Measurements from ENCODE around the gene TPMT. TPM values are rescaled to one million over a fixed set of nuclear protein-coding genes. Genes with fewer than 3 reads are reported as not detected.

Gene TPMT
- total and polyA plus RNA-seq, 11 donors: 7.1 to 22.5 (median 13.7) TPM

DNA sequence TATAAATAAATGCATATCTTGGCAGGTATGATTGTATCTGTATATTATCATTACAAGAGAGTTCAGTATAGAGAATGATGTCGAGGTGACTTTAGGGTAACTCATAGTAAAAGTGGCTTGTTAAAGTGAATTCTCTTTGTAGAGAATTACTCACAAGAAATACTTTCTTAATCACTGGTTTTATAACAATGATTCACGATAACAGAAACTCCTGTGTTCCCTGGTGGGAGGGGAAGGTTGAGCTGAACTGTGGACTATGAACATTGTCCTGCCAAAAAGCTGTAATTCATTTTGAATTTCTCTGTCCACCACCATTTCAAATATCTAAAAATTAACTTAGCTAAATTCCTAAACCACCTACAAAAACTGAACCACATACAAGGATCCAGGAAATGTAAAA is 7.7 kb downstream of the TPMT start:
- ATAC-seq (no peak), DNase-seq (no peak)
- H3K4me3 ChIP-seq: no peak overlapping the region
- 86 to 98% (median 95%) methylated on average over 2 of the region's 2 CpGs for WGBS, 4 donors
- intact Hi-C loops (cut with DNase I): no loop called here
- TF ChIP-seq POLR2A (IDR thresholded peaks at IDR 0.05) (no peak), CTCF (IDR thresholded peaks at IDR 0.05) (no peak)
- H3K27ac ChIP-seq: no peak overlapping the region
- peaks cover 0 to 4% (median 0%) of the 10 kb centered on the region in 12 donors for H3K4me1 ChIP-seq
- peaks cover 0 to 68% (median 56%) of the 10 kb centered on the region in 9 donors for H3K36me3 ChIP-seq
- no peaks in the 10 kb centered on the region for H3K27me3 ChIP-seq
- H3K9me3 ChIP-seq: no peaks in the 10 kb centered on the region

GRCh38 chr6:18142591-18142861 is 12.4 kb downstream of the TPMT start:
- H3K4me1 ChIP-seq: no peaks in the 10 kb centered on the region
- DNase-seq: no peak
- ATAC-seq: no peak
- H3K27ac ChIP-seq: no peak overlapping the region
- no peaks in the 10 kb centered on the region for H3K9me3 ChIP-seq
- H3K4me3 ChIP-seq: no peak overlapping the region
- 91 to 96% (median 94%) methylated on average over 3 of the region's 3 CpGs for WGBS, 4 donors
- intact Hi-C loops (cut with DNase I): no loop called here
- H3K36me3 ChIP-seq: peaks cover 0 to 97% (median 80%) of the 10 kb centered on the region in 9 donors
- no peaks in the 10 kb centered on the region for H3K27me3 ChIP-seq
- no peak for TF ChIP-seq POLR2A (IDR thresholded peaks at IDR 0.05)
- TF ChIP-seq CTCF (IDR thresholded peaks at IDR 0.05): no peak

DNA sequence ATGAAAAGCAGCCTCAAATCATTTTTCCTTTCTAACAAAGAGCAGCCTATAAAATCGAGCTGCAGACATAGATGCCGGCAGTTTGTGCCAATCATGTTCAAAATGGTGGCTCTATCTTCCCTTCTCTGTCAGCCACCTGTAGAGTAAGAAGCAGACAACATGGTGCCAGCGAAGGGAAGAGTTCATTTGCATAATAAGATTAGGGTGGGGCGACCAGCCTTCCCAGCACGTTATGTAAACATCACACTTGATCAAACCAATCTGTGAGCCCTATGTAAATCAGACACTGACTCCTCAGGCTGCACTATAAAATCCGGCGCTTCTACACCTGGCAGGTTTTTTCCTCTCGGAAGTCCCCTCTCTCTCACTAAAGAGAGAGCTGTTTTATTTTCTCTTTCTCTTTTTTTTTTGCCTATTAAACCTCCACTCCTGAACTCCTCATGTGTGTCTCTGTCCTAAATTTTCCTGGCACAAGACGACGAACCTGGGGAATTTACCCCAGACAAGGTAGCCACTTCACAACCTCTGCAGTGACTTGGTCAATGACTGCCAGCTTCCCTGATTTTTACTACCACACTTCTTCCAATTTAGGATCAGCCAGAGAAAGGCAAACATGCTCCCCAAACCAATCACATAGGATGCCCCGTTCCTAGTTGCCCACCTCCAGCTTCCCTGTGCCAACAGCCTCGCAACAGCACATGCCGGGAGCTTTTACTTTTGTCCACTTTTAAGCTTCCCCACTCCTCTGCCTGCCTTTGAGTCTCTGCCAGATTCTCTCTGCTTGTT is 12.9 kb downstream of the TPMT start:
- H3K36me3 ChIP-seq: peaks cover 0 to 95% (median 80%) of the 10 kb centered on the region in 9 donors
- intact Hi-C loops (cut with DNase I): no loop called here
- 84 to 91% (median 90%) methylated on average over 13 of the region's 13 CpGs for WGBS, 4 donors

More for the DNA sequence above, 12.9 kb downstream of the TPMT start:
- TF ChIP-seq CTCF (IDR thresholded peaks at IDR 0.05): no peak
- TF ChIP-seq POLR2A (IDR thresholded peaks at IDR 0.05): no peak
- no peak for DNase-seq
- ATAC-seq: no peak
- no peaks in the 10 kb centered on the region for H3K27me3 ChIP-seq
- no peaks in the 10 kb centered on the region for H3K9me3 ChIP-seq
- H3K4me1 ChIP-seq: no peaks in the 10 kb centered on the region
- no peak overlapping the region for H3K27ac ChIP-seq
- H3K4me3 ChIP-seq: no peak overlapping the region
